K562 (cell line): ENCODE measurements around the gene EFCC1.

ENCODE experiments used
- CHD1 ChIP-seq: fragments of 200-600 bp; sonication (generic); IDR thresholded peaks from one replicate; pipeline ENCODE4 v1.6.1; 2012; ENCODE audit warnings: mild to moderate bottlenecking, moderate library complexity, low read length, inconsistent platforms
- FOXM1 ChIP-seq, 2 experiments: fragments of 450-650 bp in 1 of 2; sonication (generic) in 1 of 2; formaldehyde crosslinking in 1 of 2; IDR thresholded peaks; 2 replicates each; pipeline versions ENCODE4 v1.6.1 to v1.9.0; 2017 to 2022; ENCODE audit warnings: low read depth in 2 of 2, mild to moderate bottlenecking in 2 of 2, missing genetic modification reagents in 1 of 2, moderate library complexity in 1 of 2
- KAT8 ChIP-seq: fragments of 450-650 bp; IDR thresholded peaks from 2 replicates; pipeline ENCODE4 v1.6.1; 2016; ENCODE audit warnings: low read depth, mild to moderate bottlenecking
- RBM25 ChIP-seq: fragments of 200-400 bp; formaldehyde crosslinking; IDR thresholded peaks from 2 replicates; pipeline ENCODE4 v1.6.1; 2018; ENCODE audit warnings: low read length, low read depth, moderate library complexity; ENCODE audit not compliant: severe bottlenecking
- RNF2 ChIP-seq: sonication (generic); IDR thresholded peaks from 2 replicates; pipeline ENCODE4 v1.6.1; 2016
- STAT5A ChIP-seq: IDR thresholded peaks from 2 replicates; pipeline ENCODE4 v1.6.1; 2012; ENCODE audit warnings: low read length, inconsistent platforms, borderline replicate concordance
- TCF3 ChIP-seq: sonication (generic); formaldehyde crosslinking; IDR thresholded peaks from 2 replicates; pipeline ENCODE4 v1.4.0; 2020; ENCODE audit warnings: mild to moderate bottlenecking, missing genetic modification reagents
- TF ChIP-seq, protein P1 (sequence below), 3 experiments: IDR thresholded peaks in 2 of 3; conservative IDR thresholded peaks in 1 of 3; 2 replicates each; pipeline ENCODE4 v1.5.1; 2011 to 2012; ENCODE audit warnings: low read length in 3 of 3, mild to moderate bottlenecking in 3 of 3, control low read depth in 2 of 3, improper control_type of control experiment in 1 of 3, inconsistent platforms in 1 of 3, low read depth in 1 of 3, mixed read lengths in 1 of 3, moderate library complexity in 1 of 3; ENCODE audit not compliant: insufficient read depth in 2 of 3
- TF ChIP-seq, protein P2 (sequence below): IDR thresholded peaks from 2 replicates; pipeline ENCODE4 v1.6.1; 2011; ENCODE audit warnings: borderline replicate concordance, low read depth, mild to moderate bottlenecking, moderate library complexity, low read length; ENCODE audit not compliant: insufficient read depth, poor library complexity, severe bottlenecking
- TF ChIP-seq, protein P3 (sequence below): fragments of 250-450 bp; sonication (Bioruptor Pico); IDR thresholded peaks from 2 replicates; pipeline ENCODE4 v1.5.0; 2020; ENCODE audit warnings: mild to moderate bottlenecking, borderline replicate concordance
- TF ChIP-seq, protein P4 (sequence below): sonication (generic); formaldehyde crosslinking; IDR thresholded peaks from 2 replicates; pipeline ENCODE4 v1.8.1; 2023; ENCODE audit warnings: mild to moderate bottlenecking, missing genetic modification reagents

DNA sequence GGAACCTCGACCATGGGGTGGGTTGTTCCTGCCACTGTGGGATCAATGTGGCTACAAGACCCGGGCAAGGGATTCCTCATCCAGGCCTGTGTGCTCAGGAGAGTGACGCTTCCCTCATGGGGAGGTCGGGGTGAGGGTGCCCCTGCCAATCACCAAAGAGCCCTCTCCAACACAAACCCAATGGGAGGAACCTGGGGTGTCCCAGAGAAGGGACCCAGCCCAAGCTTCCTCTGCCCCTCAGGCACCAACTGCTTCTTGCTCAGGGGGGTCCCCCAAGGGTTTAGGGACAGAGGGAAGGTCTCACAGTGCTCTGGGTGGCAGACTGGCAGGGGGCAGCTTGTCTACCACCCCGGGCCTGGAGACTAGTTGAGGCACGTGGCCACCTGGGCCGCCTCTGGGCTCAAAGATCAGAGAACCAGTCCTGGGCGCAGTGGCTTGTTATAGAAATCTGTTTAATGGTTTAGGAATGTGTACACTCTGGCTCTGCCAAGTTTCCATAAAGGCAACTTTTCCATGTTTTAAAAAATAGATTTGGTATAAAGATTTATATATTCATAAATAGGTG, 86.1 kb downstream of the EFCC1 start:
- TF ChIP-seq RBM25, result no peak
- TF ChIP-seq RNF2, result no peak
- TF ChIP-seq FOXM1 (IDR thresholded peaks at IDR 0.05; ENCODE audit: low read depth), result no peak
- no peak for TF ChIP-seq FOXM1 (CRISPR knock-in tag; IDR thresholded peaks at IDR 0.05; ENCODE audit: low read depth)
- no peak for TF ChIP-seq STAT5A
- TF ChIP-seq, protein P1, sequence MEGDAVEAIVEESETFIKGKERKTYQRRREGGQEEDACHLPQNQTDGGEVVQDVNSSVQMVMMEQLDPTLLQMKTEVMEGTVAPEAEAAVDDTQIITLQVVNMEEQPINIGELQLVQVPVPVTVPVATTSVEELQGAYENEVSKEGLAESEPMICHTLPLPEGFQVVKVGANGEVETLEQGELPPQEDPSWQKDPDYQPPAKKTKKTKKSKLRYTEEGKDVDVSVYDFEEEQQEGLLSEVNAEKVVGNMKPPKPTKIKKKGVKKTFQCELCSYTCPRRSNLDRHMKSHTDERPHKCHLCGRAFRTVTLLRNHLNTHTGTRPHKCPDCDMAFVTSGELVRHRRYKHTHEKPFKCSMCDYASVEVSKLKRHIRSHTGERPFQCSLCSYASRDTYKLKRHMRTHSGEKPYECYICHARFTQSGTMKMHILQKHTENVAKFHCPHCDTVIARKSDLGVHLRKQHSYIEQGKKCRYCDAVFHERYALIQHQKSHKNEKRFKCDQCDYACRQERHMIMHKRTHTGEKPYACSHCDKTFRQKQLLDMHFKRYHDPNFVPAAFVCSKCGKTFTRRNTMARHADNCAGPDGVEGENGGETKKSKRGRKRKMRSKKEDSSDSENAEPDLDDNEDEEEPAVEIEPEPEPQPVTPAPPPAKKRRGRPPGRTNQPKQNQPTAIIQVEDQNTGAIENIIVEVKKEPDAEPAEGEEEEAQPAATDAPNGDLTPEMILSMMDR (IDR thresholded peaks at IDR 0.05 in 2 of 3, conservative IDR thresholded peaks at IDR 0.05 in 1 of 3; ENCODE audit: insufficient read depth in 2 of 3, low read depth in 1 of 3, low read length in 3 of 3), result no peak
- no peak for TF ChIP-seq CHD1
- TF ChIP-seq TCF3 (CRISPR knock-in tag), result no peak
- no peak for TF ChIP-seq KAT8
- TF ChIP-seq, protein P2, sequence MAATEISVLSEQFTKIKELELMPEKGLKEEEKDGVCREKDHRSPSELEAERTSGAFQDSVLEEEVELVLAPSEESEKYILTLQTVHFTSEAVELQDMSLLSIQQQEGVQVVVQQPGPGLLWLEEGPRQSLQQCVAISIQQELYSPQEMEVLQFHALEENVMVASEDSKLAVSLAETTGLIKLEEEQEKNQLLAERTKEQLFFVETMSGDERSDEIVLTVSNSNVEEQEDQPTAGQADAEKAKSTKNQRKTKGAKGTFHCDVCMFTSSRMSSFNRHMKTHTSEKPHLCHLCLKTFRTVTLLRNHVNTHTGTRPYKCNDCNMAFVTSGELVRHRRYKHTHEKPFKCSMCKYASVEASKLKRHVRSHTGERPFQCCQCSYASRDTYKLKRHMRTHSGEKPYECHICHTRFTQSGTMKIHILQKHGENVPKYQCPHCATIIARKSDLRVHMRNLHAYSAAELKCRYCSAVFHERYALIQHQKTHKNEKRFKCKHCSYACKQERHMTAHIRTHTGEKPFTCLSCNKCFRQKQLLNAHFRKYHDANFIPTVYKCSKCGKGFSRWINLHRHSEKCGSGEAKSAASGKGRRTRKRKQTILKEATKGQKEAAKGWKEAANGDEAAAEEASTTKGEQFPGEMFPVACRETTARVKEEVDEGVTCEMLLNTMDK, result no peak
- TF ChIP-seq, protein P3, sequence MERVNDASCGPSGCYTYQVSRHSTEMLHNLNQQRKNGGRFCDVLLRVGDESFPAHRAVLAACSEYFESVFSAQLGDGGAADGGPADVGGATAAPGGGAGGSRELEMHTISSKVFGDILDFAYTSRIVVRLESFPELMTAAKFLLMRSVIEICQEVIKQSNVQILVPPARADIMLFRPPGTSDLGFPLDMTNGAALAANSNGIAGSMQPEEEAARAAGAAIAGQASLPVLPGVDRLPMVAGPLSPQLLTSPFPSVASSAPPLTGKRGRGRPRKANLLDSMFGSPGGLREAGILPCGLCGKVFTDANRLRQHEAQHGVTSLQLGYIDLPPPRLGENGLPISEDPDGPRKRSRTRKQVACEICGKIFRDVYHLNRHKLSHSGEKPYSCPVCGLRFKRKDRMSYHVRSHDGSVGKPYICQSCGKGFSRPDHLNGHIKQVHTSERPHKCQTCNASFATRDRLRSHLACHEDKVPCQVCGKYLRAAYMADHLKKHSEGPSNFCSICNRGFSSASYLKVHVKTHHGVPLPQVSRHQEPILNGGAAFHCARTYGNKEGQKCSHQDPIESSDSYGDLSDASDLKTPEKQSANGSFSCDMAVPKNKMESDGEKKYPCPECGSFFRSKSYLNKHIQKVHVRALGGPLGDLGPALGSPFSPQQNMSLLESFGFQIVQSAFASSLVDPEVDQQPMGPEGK (CRISPR knock-in tag), result no peak
- TF ChIP-seq, protein P4, sequence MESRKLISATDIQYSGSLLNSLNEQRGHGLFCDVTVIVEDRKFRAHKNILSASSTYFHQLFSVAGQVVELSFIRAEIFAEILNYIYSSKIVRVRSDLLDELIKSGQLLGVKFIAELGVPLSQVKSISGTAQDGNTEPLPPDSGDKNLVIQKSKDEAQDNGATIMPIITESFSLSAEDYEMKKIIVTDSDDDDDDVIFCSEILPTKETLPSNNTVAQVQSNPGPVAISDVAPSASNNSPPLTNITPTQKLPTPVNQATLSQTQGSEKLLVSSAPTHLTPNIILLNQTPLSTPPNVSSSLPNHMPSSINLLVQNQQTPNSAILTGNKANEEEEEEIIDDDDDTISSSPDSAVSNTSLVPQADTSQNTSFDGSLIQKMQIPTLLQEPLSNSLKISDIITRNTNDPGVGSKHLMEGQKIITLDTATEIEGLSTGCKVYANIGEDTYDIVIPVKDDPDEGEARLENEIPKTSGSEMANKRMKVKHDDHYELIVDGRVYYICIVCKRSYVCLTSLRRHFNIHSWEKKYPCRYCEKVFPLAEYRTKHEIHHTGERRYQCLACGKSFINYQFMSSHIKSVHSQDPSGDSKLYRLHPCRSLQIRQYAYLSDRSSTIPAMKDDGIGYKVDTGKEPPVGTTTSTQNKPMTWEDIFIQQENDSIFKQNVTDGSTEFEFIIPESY (CRISPR knock-in tag), result no peak
